ENCODE results near the gene PTPRD. TPM values are rescaled to one million over a fixed set of nuclear protein-coding genes. Genes with fewer than 3 reads are reported as not detected.

The PTPRD gene
- polyA plus RNA-seq, 12 donors = 35.0 to 104 (median 78.4) TPM; not detected in 1

DNA sequence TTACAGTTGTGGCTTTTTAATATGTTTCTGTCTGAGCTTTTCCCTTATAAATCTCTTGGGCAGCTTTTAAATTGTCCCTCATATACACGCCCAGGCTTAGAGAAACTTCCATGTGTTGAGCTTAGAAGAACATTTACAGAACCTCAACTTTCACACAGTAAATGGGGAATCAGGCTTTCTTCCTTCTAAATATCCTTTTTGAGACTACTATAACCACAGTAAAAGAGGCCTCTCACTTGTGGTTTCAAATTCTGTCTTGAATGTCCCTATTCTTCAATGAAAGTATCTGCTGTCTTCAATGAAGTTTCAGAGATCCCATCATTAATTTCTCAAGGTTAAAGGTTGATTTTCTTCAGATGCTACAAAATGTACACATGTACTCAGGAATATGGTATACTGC, 2224.7 kb downstream of the PTPRD start:
- DNase-seq = no peak

DNA sequence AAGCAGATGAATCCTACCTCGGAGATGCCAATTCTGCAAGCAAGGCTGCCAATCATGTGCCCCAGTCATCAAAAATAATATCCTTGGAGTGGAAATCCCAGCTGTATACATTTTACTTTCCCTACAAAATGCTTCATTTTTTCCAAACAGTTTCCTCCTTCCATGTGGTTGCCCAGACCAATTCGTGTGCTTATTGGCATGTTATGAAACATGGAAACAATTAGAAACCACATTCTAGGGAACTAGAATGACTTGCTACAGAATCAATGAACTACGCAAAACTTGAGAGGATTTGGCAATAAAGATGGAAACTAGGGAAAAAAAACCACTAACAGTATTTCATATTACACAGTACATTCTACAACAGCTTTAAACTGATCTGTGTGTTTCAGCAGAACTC, 2228.7 kb downstream of the PTPRD start:
- DNase-seq = peak; percentile 48

DNA sequence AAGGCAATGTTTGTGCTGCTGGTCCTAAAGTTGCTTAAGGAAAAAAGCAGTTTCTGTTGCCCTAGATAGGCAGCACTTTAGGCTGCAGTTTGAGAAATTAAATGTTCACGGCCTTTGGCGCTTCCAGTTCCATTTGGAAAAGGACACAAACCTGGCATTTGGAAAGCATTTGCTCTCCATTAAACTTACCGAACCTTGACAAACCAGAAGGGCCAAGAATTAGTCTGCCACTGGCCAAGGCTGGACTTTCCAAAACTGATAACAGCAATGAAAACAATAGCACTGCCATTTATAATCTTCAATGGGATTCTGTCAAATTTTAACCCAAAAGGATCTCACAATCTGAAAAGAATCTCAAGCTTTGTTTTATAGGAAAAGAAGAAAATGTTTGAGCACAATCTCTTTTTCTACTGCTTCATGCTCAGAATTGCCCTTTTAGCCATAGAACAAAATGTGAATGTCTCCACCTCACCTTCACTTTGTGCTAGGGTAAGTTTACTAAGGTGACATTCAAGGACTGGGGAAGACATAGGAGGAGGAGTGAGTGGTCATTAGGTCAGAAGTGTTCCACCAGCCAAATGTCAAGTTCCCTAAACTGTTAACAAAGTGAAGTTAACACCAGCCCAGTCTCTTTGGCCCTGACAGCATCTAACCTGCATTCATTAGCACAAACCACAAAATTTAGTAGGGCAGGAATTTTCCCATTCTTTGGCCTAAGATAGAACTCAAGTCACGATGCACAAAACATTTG, 2229.8 kb downstream of the PTPRD start:
- DNase-seq = no peak

GRCh38 chr9:8382266-8382665, 2230.5 kb downstream of the PTPRD start:
- no peak for DNase-seq

DNA sequence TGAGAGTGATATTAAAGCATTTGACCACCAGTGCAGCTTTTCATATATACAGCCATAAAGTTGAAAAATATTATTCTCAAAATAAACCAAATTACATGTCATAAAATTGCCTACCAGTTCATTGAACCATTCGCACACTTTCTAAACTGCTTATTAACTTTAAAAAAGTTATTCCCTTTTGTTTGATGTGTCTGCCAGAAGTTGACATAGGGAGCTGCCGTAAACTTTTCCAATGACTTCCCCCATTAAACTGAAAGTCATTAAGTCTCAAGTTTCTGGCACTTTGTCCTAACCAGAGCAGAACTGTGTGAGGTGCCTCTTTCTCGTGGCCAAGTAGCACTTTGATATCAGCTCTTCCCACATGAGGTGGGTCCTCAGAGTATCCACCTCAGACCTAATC, 2231.2 kb downstream of the PTPRD start:
- no peak for DNase-seq

DNA sequence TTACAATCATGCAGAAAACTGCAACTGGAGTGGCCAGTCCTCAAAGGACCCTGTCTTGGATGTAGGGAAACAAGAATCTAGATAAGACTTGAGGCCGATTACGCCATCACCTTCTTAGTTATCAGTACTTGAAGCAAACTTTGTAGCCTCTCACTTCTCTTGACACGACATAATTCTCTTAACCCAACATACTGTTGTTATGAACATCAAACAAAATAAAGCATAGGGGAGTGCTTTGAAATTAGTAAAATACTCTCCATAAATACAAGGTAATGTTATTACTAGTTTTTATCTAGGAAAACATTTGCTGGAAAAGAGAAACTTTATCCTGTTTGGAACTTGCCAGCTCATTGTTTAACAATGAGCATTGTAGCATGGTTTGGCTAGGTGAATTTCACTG, 2238.3 kb downstream of the PTPRD start:
- no peak for DNase-seq

DNA sequence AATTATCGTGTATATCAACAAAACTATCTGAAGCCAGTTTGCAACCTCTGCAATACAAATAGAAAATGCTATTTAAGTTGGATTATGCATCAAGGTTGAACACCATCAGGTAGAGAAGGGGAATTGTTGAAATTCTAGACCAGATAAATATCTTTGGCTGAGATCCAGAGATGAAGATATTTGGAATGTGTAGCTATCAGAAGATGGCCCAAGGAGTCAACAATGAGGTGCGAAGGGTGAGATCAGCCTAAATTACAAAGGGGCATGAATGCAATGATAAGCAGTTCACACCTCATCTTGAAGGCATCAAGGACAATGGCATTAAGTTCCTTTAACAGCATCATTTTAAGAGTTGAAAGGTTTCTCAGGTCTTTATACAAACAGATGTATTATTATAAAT, 2241.1 kb downstream of the PTPRD start:
- DNase-seq = no peak

DNA sequence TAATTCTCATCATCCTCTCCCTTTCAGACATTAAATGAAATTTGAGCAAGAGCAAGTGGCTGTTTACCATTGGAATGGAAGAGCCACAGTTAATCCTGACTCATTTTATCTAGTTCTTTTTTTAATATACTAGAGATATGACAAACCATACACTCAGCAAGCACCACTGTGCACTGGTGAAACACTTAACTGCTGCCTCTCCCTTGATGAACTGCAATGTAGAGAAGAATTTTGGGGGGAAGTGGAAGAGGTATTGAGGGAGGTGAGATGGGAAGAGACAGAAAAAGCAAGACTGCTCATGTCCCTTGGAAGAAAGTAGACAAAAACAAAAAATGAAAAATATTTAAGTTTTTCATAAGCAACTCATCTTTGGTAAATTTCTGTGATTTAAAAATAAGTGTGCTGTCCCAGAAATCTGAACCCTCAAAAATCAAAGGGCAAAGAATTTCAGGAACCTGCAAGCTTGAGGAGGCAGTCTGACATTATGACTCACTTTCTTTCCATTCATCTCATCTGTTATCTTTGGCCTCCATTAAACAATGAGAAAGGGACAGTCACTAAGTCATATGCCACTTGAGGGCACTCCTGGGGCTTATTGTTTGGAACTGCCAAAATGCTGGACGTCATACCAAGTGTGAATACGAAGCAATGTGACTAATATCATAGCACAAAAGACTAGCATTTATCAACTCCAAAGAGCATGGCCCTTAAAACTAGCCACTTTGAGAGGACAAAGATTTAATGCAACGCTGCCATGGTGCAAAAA, 2246.5 kb downstream of the PTPRD start:
- DNase-seq = no peak

GRCh38 chr9:8365466-8366160, 2247.2 kb downstream of the PTPRD start:
- DNase-seq = no peak

DNA sequence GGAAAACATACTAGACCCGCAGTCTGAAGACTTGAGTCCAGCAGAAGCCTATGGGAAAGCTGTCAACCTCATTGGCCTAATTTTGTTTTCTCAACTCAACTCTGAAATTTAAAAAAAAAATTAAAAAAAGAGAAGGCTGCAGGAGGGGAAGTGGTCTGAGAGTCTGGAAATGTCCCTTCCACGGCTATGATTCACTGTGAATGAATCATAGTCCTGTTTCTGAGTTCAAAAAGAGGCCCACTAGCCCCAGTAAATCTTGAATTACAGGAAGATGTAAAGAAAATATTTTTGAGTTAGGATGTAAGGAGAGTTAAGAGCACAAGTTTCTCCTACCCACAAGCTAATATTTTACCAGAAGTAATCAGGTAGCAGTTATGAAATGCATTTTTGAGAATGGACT, 2247.8 kb downstream of the PTPRD start:
- DNase-seq = no peak

DNA sequence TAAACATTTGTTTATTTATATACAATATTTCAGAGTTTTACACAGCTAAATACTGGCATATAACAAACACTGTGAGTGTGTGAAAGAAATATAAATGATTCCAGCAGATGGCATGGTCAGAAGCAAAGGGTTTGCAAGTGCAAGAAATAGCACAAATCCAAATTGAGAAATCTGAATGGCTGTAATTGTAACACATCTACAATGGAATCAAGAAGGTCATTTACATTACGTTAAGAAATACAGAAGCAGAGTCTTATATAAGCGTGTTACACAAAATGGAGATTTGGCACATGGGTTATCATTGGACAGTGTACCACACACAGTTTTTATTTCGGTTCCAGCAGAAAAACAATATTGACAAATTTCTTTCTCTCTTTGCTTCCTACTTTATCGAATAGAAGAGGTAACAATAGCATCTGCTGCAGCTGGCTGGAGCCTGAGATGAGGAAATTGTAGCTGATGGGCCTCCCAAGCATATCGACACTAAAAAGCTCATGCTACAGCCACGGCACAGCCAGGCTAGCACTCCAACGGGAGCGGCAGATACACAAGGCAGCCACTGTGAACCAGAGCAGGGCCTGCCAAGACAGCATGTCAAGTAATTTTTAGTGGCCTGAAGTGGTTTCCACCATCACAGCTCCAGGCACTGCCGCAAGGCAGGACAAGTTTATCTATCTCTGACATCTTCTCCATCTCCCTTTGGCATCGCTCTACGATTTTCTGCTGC, 2248.6 kb downstream of the PTPRD start:
- DNase-seq = no peak

DNA sequence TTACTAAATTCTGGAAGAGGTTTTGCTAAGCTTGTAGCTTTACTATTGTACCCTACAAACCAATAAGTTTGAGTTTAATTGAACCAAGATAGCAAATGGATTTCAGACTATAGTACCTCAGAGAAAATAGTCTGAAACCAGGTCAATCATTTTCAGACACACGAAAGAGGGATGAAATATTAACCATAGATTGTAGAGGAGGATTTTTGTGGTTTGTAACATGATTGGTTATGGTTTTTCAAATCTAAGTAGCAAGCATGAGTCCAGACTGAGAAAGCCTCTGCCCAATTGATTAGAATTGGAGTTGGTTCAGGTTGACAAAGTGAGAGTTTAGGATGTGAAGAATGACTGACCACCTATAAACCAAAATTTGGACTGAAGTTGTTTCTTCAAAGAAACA, 2250.6 kb downstream of the PTPRD start:
- DNase-seq = no peak

GRCh38 chr9:8361364-8361763, 2251.4 kb downstream of the PTPRD start:
- DNase-seq = no peak

DNA sequence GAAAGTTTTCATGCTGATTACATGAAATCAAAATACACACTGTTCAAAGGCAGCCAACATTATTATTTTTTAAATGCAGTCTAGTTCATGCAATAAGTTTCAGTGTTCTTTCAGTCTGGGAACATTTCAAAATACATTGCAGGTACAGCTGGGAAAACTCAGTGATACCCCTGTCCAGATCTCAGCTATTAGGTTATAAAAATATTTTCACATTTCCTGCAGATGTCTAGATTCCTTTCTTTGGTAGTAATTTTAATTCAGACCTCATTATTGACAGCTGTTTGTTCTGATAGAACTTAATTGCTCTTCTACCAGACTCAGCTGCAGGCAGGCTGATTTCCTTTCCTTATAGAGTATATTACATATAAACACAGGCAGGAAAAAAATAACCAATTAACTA, 2256.4 kb downstream of the PTPRD start:
- no peak for DNase-seq

DNA sequence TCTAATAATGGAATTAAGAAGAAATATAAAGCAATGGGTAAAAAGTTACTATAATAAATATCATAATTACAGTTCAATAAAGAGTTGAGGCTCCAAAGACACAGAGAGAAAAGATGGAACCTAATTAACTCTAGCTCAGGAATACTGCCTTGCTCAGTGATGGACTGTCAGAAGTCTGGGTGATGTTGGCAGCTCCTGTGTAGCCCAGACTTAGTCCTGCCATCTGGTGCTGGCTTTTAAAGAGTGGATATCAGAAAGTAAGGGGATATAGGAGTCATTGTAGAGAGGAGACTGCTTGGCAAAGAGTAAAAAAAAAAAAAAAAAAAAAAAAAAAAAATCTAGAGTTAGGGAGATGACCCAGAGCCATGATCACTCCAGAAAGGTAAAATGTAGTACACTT, 2261.4 kb downstream of the PTPRD start:
- DNase-seq = no peak

- DNase-seq = no peak
Observed at GRCh38 chr9:8349901-8350300, 2262.9 kb downstream of the PTPRD start.

DNA sequence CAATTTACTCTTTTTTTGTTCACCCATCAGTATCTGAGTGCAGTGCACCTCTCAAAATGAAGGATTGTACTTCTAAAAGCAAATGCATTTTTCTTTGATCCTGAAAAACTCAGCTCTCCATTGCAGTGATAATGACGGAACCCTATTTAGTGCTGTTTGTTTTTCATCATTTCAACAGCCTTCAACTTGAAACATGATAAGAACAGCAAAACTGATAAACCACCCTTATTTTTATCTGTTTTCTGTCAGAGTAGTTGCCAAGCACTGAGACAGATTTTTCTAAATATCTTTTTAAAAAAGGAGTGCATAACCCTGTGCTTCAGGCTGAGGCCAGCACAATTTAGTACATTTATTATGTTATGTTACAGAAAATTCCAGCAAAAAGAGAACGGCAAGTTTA, 2263.4 kb downstream of the PTPRD start:
- no peak for DNase-seq

- no peak for DNase-seq
Observed at GRCh38 chr9:8348756-8349155, 2264.0 kb downstream of the PTPRD start.

GRCh38 chr9:8346296-8346695, 2266.5 kb downstream of the PTPRD start:
- DNase-seq = no peak

- DNase-seq = peak; percentile 31
Observed at GRCh38 chr9:8338767-8339510, 2273.9 kb downstream of the PTPRD start.

Data from muscle of arm (tissue), 12 donors.